ENCODE results near the gene SLC52A3. TPM values are rescaled to one million over a fixed set of nuclear protein-coding genes. Genes with fewer than 3 reads are reported as not detected.

The SLC52A3 gene
- total RNA-seq, 1 donor from 2014 or later: 0.46 TPM

DNA sequence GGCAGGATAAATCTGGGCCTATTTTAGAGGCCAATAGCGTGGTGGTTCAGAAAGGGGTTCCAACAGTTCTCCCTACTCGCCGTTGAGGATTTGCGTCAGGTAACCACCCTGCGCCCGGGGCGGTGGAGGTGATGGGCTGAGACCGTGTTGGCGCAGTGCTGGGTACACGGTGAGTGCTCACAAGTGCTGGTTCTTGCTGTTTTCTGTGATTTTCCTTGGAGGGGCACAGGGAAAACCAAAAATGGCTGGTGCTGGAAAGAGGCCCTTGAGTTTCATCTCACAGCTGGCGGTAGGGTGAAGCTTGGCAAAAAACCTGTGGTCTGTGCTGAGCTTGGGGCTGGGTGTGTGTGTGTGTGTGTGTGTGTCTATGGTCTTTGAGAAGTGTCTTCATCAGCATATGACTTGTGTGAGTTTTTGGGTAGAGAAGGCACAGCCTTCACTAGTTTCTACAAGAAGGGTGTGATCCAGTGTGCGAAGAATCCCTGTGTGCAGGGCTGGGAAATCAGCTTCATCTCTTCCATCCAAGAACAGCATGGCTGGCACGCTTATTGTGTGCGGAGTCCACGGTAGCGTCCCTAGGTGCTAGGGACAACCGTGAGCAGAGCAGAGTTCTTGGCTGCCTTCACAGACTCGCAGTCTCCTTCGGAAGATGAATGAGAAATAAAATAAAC is 57.4 kb downstream of the SLC52A3 start:
- no peak for DNase-seq (ENCODE audit: low read depth)
- H3K4me3 ChIP-seq (ENCODE audit: low read depth, low read length): no peak overlapping the region
- TF ChIP-seq, protein P1, sequence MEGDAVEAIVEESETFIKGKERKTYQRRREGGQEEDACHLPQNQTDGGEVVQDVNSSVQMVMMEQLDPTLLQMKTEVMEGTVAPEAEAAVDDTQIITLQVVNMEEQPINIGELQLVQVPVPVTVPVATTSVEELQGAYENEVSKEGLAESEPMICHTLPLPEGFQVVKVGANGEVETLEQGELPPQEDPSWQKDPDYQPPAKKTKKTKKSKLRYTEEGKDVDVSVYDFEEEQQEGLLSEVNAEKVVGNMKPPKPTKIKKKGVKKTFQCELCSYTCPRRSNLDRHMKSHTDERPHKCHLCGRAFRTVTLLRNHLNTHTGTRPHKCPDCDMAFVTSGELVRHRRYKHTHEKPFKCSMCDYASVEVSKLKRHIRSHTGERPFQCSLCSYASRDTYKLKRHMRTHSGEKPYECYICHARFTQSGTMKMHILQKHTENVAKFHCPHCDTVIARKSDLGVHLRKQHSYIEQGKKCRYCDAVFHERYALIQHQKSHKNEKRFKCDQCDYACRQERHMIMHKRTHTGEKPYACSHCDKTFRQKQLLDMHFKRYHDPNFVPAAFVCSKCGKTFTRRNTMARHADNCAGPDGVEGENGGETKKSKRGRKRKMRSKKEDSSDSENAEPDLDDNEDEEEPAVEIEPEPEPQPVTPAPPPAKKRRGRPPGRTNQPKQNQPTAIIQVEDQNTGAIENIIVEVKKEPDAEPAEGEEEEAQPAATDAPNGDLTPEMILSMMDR (conservative IDR thresholded peaks at IDR 0.05; ENCODE audit: low read depth, low read length): no peak

Other genes with a start within 250 kb of the SLC52A3 start
- gene CSNK2A1, start 224.7 kb downstream of the SLC52A3 start, total RNA-seq: 84.8 and 112 TPM in 2 replicates
- 2.6 and 4.0 TPM in 2 replicates for gene TCF15, start 158.2 kb downstream of the SLC52A3 start, total RNA-seq
- gene SRXN1, start 115.3 kb downstream of the SLC52A3 start, total RNA-seq: 35.4 and 52.0 TPM in 2 replicates
- not detected in 2 replicates for gene SCRT2, start 92.7 kb downstream of the SLC52A3 start, total RNA-seq
- 10.9 and 18.3 TPM in 2 replicates for gene FAM110A, start 65.2 kb upstream of the SLC52A3 start, total RNA-seq
- not detected in 2 replicates for gene ANGPT4, start 147.8 kb upstream of the SLC52A3 start, total RNA-seq
- 0.07 and 1.2 TPM in 2 replicates for gene RSPO4, start 233.8 kb upstream of the SLC52A3 start, total RNA-seq